MCF 10A (cell line): ENCODE results near the gene ARHGEF12. TPM values are rescaled to one million over a fixed set of nuclear protein-coding genes. Genes with fewer than 3 reads are reported as not detected.
"Not testable (repeated sequence)": the region's sequence is repeated elsewhere in the genome, so short reads cannot be mapped to it uniquely, and the experiment has no call there.

Source experiments
- BruUV-seq: library from RNA; stranded (reverse); fragments of 400-500 nt; replicated peaks from 2 replicates; lab custom pipeline; 2021; lab: Mats Ljungman, UMichigan
- CTCF ChIA-PET: fragments of 300-600 bp; sonication (Branson Sonifier 250); formaldehyde crosslinking; extraction: SDS; loops from one replicate; lab custom pipeline; 2021; ENCODE audit warnings: antibody characterized with exemption, inconsistent platforms; lab: Yijun Ruan, JAX
- POLR2A ChIA-PET: fragments of 300-600, 350-650 bp; sonication (Branson Sonifier 250); formaldehyde crosslinking; extraction: SDS; loops from one replicate; lab custom pipeline; 2020; ENCODE audit warnings: antibody characterized with exemption, inconsistent platforms; lab: Yijun Ruan, JAX
- DNase-seq: peaks from one replicate; pipeline ENCODE4 v3.0.0-alpha.2; 2018; ENCODE audit not compliant: unreplicated experiment
- H3K27ac Mint-ChIP-seq: one replicate; pipeline ENCODE4 v1.8.0; 2022; ENCODE audit warnings: mild to moderate bottlenecking, low read depth, mixed read lengths; ENCODE audit not compliant: unreplicated experiment
- H3K27me3 Mint-ChIP-seq: one replicate; pipeline ENCODE4 v1.8.0; 2022; ENCODE audit warnings: mixed read lengths; ENCODE audit not compliant: insufficient read depth, unreplicated experiment
- H3K36me3 Mint-ChIP-seq: one replicate; pipeline ENCODE4 v1.8.0; 2022; ENCODE audit warnings: mild to moderate bottlenecking, moderate library complexity, mixed read lengths; ENCODE audit not compliant: insufficient read depth, unreplicated experiment
- H3K4me1 Mint-ChIP-seq: one replicate; pipeline ENCODE4 v1.8.0; 2022; ENCODE audit warnings: mixed read lengths; ENCODE audit not compliant: insufficient read depth, unreplicated experiment
- H3K4me3 Mint-ChIP-seq: one replicate; pipeline ENCODE4 v1.8.0; 2022; ENCODE audit warnings: mild to moderate bottlenecking, moderate library complexity, mixed read lengths; ENCODE audit not compliant: unreplicated experiment
- H3K9me3 Mint-ChIP-seq: one replicate; pipeline ENCODE4 v1.8.0; 2022; ENCODE audit warnings: mixed read lengths; ENCODE audit not compliant: unreplicated experiment
- CTCF ChIP-seq: fragments of 200-600 bp; IDR thresholded peaks from one replicate; pipeline ENCODE4 v1.8.0; 2022; ENCODE audit warnings: antibody characterized with exemption, mild to moderate bottlenecking; ENCODE audit not compliant: unreplicated experiment
- intact Hi-C: fragments of 100-400 bp; cut with micrococcal nuclease; formaldehyde crosslinking; loops from 2 replicates; pipeline ENCODE4 v1.14.1; 2022
- total RNA-seq: library from RNA; stranded (reverse); gene quantifications from 2 replicates; pipeline ENCODE4 v1.2.3, GENCODE V29; 2022

The ARHGEF12 gene
- total RNA-seq, 1 experiment from 2014 or later, result 61.2 TPM

GRCh38 chr11:120501440-120501839, 165.2 kb downstream of the ARHGEF12 start:
- no TSS peak for BruUV-seq
- H3K4me1 Mint-ChIP-seq, result no peaks in the 10 kb centered on the region
- peaks cover 7% of the 10 kb centered on the region for H3K36me3 Mint-ChIP-seq
- DNase-seq, result no peak
- H3K27me3 Mint-ChIP-seq, result peaks cover 27% of the 10 kb centered on the region
- CTCF ChIA-PET, result interaction anchor here (1.0 to 2.5 kb wide), 3 partner anchors 10 to 300 kb away, joined by 4 to 13 read pairs (median 9); partner anchors contain the start of gene GRIK4
- no peak overlapping the region for H3K27ac Mint-ChIP-seq
- intact Hi-C loops, result loop anchor here (5.0 kb wide), 1 partner anchor 164 kb away; the partner anchor contains the start of gene ARHGEF12
- no peak overlapping the region for H3K4me3 Mint-ChIP-seq
- no peaks in the 10 kb centered on the region for H3K9me3 Mint-ChIP-seq
- no peak for TF ChIP-seq CTCF
- POLR2A ChIA-PET, result interaction anchor here (0.5 to 0.9 kb wide), 2 partner anchors 14 to 172 kb away, joined by 3 read pairs; no protein-coding TSS in a partner anchor

- TF ChIP-seq CTCF, result no peak
- no peaks in the 10 kb centered on the region for H3K9me3 Mint-ChIP-seq
- no peak for DNase-seq
- H3K36me3 Mint-ChIP-seq, result peaks cover 7% of the 10 kb centered on the region
- POLR2A ChIA-PET, result interaction anchor here (0.5 to 1.5 kb wide), 4 partner anchors 15 to 183 kb away, joined by 3 read pairs; no protein-coding TSS in a partner anchor
- no peak overlapping the region for H3K4me3 Mint-ChIP-seq
- BruUV-seq, result no TSS peak
- CTCF ChIA-PET, result interaction anchor here (0.6 to 2.5 kb wide), 8 partner anchors 9 to 485 kb away, joined by 3 to 13 read pairs (median 4); partner anchors contain the start of gene GRIK4
- intact Hi-C loops, result loop anchor here (5.0 kb wide), 1 partner anchor 165 kb away; the partner anchor contains the start of gene ARHGEF12
- no peak overlapping the region for H3K27ac Mint-ChIP-seq
- H3K4me1 Mint-ChIP-seq, result no peaks in the 10 kb centered on the region
- H3K27me3 Mint-ChIP-seq, result peaks cover 34% of the 10 kb centered on the region
Observed at GRCh38 chr11:120501976-120502755, 166.0 kb downstream of the ARHGEF12 start.

GRCh38 chr11:120503529-120503928, 167.3 kb downstream of the ARHGEF12 start:
- not testable (repeated sequence) for H3K27ac Mint-ChIP-seq, H3K9me3 Mint-ChIP-seq, H3K36me3 Mint-ChIP-seq, H3K4me3 Mint-ChIP-seq, BruUV-seq, H3K4me1 Mint-ChIP-seq, DNase-seq
- H3K27me3 Mint-ChIP-seq, result peaks cover 47% of the 10 kb centered on the region
- intact Hi-C loops, result loop anchor here (5.0 kb wide), 1 partner anchor 166 kb away; the partner anchor contains the start of gene ARHGEF12
- ChIA-PET CTCF (interaction anchor here (0.6 to 2.5 kb wide), 5 partner anchors 169 to 564 kb away, joined by 3 to 9 read pairs (median 3); no protein-coding TSS in a partner anchor), POLR2A (interaction anchor here (1.5 kb wide), 1 partner anchor 181 kb away, joined by 3 read pairs; no protein-coding TSS in a partner anchor)

GRCh38 chr11:120505801-120506425, 169.7 kb downstream of the ARHGEF12 start:
- ChIA-PET POLR2A (no interaction called here), CTCF (interaction anchor here (0.6 to 1.4 kb wide), 3 partner anchors 171 to 689 kb away, joined by 3 to 4 read pairs (median 3); no protein-coding TSS in a partner anchor)
- Mint-ChIP-seq H3K4me3 (no peak overlapping the region), H3K4me1 (peaks cover 3% of the 10 kb centered on the region), H3K27ac (no peak overlapping the region), H3K9me3 (no peaks in the 10 kb centered on the region), H3K27me3 (peaks cover 71% of the 10 kb centered on the region), H3K36me3 (peaks cover under 1% of the 10 kb centered on the region)
- DNase-seq, result no peak
- no peak for TF ChIP-seq CTCF
- BruUV-seq, result no TSS peak
- intact Hi-C loops, result no loop called here
